ENCODE data around the gene TRIM17.

DNA sequence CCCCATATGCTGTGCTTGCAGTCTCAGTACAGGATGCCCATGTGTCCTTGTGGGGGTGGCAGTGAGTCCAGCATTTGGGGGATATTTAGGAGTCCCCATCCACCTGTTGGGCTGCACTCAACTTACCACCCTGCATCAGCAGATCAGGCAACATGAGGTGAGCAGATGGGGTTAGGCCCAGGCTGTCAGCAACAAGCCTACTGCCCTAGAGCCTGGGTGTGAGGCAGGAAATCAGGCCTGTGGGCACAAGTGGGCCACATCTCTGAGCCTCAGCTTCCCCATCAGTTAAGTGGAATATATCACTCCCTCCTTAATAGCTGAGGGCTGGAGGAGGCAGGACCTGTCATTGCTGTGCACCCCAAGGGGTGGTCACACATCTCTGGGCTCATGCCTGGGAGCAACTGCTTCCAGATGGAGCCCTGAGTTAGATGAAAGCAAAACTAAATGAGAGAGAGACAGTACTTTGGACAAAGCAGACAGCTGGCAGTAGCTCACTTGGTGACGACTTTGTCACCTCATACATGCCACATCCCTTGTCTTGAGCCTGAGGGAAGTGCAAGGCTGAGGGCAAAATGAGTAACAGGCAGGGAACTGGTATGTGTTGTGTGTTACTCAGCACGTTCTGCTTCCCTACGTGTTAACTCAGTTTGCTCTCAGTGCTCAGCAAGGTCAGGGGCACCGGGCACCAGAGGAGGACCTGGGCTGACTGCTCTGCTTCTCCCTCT, 58.5 kb downstream of the TRIM17 start:
- TF ChIP-seq, protein P1, sequence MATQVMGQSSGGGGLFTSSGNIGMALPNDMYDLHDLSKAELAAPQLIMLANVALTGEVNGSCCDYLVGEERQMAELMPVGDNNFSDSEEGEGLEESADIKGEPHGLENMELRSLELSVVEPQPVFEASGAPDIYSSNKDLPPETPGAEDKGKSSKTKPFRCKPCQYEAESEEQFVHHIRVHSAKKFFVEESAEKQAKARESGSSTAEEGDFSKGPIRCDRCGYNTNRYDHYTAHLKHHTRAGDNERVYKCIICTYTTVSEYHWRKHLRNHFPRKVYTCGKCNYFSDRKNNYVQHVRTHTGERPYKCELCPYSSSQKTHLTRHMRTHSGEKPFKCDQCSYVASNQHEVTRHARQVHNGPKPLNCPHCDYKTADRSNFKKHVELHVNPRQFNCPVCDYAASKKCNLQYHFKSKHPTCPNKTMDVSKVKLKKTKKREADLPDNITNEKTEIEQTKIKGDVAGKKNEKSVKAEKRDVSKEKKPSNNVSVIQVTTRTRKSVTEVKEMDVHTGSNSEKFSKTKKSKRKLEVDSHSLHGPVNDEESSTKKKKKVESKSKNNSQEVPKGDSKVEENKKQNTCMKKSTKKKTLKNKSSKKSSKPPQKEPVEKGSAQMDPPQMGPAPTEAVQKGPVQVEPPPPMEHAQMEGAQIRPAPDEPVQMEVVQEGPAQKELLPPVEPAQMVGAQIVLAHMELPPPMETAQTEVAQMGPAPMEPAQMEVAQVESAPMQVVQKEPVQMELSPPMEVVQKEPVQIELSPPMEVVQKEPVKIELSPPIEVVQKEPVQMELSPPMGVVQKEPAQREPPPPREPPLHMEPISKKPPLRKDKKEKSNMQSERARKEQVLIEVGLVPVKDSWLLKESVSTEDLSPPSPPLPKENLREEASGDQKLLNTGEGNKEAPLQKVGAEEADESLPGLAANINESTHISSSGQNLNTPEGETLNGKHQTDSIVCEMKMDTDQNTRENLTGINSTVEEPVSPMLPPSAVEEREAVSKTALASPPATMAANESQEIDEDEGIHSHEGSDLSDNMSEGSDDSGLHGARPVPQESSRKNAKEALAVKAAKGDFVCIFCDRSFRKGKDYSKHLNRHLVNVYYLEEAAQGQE (IDR thresholded peaks at IDR 0.05; ENCODE audit: low read depth) = no peak
- TF ChIP-seq, protein P2, sequence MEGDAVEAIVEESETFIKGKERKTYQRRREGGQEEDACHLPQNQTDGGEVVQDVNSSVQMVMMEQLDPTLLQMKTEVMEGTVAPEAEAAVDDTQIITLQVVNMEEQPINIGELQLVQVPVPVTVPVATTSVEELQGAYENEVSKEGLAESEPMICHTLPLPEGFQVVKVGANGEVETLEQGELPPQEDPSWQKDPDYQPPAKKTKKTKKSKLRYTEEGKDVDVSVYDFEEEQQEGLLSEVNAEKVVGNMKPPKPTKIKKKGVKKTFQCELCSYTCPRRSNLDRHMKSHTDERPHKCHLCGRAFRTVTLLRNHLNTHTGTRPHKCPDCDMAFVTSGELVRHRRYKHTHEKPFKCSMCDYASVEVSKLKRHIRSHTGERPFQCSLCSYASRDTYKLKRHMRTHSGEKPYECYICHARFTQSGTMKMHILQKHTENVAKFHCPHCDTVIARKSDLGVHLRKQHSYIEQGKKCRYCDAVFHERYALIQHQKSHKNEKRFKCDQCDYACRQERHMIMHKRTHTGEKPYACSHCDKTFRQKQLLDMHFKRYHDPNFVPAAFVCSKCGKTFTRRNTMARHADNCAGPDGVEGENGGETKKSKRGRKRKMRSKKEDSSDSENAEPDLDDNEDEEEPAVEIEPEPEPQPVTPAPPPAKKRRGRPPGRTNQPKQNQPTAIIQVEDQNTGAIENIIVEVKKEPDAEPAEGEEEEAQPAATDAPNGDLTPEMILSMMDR (IDR thresholded peaks at IDR 0.05 in 2 of 3, conservative IDR thresholded peaks at IDR 0.05 in 1 of 3; ENCODE audit: borderline replicate concordance in 1 of 3, insufficient read depth in 1 of 3, low read depth in 2 of 3, low read length in 2 of 3) = no peak
- TF ChIP-seq ZNF274 (IDR thresholded peaks at IDR 0.05; ENCODE audit: low read depth, low read length) (no peak), POLR2AphosphoS5 (IDR thresholded peaks at IDR 0.05; ENCODE audit: low read depth, low read length) (no peak), POLR2A (IDR thresholded peaks at IDR 0.05; ENCODE audit: borderline replicate concordance, extremely low read depth, insufficient read depth, insufficient read length) (no peak), SP1 (IDR thresholded peaks at IDR 0.05; ENCODE audit: low read depth) (no peak), SRF (IDR thresholded peaks at IDR 0.05; ENCODE audit: low read depth) (no peak), EZH2 (IDR thresholded peaks at IDR 0.05) (no peak), JUND (IDR thresholded peaks at IDR 0.05) (no peak), SIN3A (IDR thresholded peaks at IDR 0.05; ENCODE audit: low read depth) (no peak), TCF7L2 (IDR thresholded peaks at IDR 0.05; ENCODE audit: borderline replicate concordance, extremely low read depth, insufficient read depth, insufficient read length) (no peak), ZFX (IDR thresholded peaks at IDR 0.05) (no peak), RAD21 (IDR thresholded peaks at IDR 0.05; ENCODE audit: low read depth) (no peak)
- TF ChIP-seq, protein P3, sequence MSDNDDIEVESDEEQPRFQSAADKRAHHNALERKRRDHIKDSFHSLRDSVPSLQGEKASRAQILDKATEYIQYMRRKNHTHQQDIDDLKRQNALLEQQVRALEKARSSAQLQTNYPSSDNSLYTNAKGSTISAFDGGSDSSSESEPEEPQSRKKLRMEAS (IDR thresholded peaks at IDR 0.05) = no peak

Measured in HCT116 (cell line).